Activated naive CD8-positive, alpha-beta T cell treated with anti-CD3 and anti-CD28 coated beads, Interleukin-2, amount 50 U/mL, for 24 hours (primary cell): Measurements from ENCODE around the gene KIF22.

Experiments used
- ATAC-seq: fragments of 150-1000 bp; cut with Tn5 transposase; one replicate; pipeline ENCODE4 v1.10.0; 2021
- DNase-seq: peaks from one replicate; pipeline ENCODE4 v3.0.0; 2021
- H3K27ac Mint-ChIP-seq: one replicate; pipeline ENCODE4 v1.8.0; 2021; ENCODE audit warnings: mild to moderate bottlenecking, mixed read lengths
- H3K27me3 Mint-ChIP-seq: one replicate; pipeline ENCODE4 v1.8.0; 2021; ENCODE audit warnings: mixed read lengths
- H3K36me3 Mint-ChIP-seq: one replicate; pipeline ENCODE4 v1.8.0; 2021; ENCODE audit warnings: low read depth, mixed read lengths
- H3K4me1 Mint-ChIP-seq: one replicate; pipeline ENCODE4 v1.8.0; 2021; ENCODE audit warnings: mixed read lengths
- H3K4me3 Mint-ChIP-seq: one replicate; pipeline ENCODE4 v1.8.0; 2021; ENCODE audit warnings: mild to moderate bottlenecking, moderate library complexity, mixed read lengths
- H3K9me3 Mint-ChIP-seq: one replicate; pipeline ENCODE4 v1.8.0; 2021; ENCODE audit warnings: mixed read lengths

KIF22 gene

GRCh38 chr16:29844575-29845331 is 54.2 kb downstream of the KIF22 start:
- no peak for ATAC-seq
- no peak overlapping the region for H3K27ac Mint-ChIP-seq

GRCh38 chr16:29845656-29846055 is 55.1 kb downstream of the KIF22 start:
- H3K27me3 Mint-ChIP-seq: no peaks in the 10 kb centered on the region
- peaks cover 4% of the 10 kb centered on the region for H3K36me3 Mint-ChIP-seq
- no peaks in the 10 kb centered on the region for H3K4me1 Mint-ChIP-seq
- no peaks in the 10 kb centered on the region for H3K9me3 Mint-ChIP-seq
- no peak overlapping the region for H3K4me3 Mint-ChIP-seq
- DNase-seq (no peak), ATAC-seq (no peak)
- no peak overlapping the region for H3K27ac Mint-ChIP-seq

More at GRCh38 chr16:29844575-29845331, 54.2 kb downstream of the KIF22 start:
- no peak for DNase-seq
- H3K9me3 Mint-ChIP-seq: no peaks in the 10 kb centered on the region
- no peaks in the 10 kb centered on the region for H3K4me1 Mint-ChIP-seq
- H3K36me3 Mint-ChIP-seq: peaks cover 2% of the 10 kb centered on the region
- no peak overlapping the region for H3K4me3 Mint-ChIP-seq
- no peaks in the 10 kb centered on the region for H3K27me3 Mint-ChIP-seq

- Mint-ChIP-seq H3K27ac (peak overlapping the region; percentile 18), H3K36me3 (peaks cover 4% of the 10 kb centered on the region), H3K27me3 (no peaks in the 10 kb centered on the region), H3K4me3 (no peak overlapping the region), H3K4me1 (no peaks in the 10 kb centered on the region), H3K9me3 (no peaks in the 10 kb centered on the region)
- ATAC-seq (peak; percentile 94), DNase-seq (peak; percentile 87)
Observed at GRCh38 chr16:29848420-29849297, 58.1 kb downstream of the KIF22 start.

- H3K36me3 Mint-ChIP-seq: peaks cover 4% of the 10 kb centered on the region
- no peak for DNase-seq
- H3K9me3 Mint-ChIP-seq: no peaks in the 10 kb centered on the region
- H3K27me3 Mint-ChIP-seq: no peaks in the 10 kb centered on the region
- no peak for ATAC-seq
- no peak overlapping the region for H3K4me3 Mint-ChIP-seq
- H3K4me1 Mint-ChIP-seq: no peaks in the 10 kb centered on the region
- H3K27ac Mint-ChIP-seq: no peak overlapping the region
Observed at GRCh38 chr16:29849505-29849904, 59.0 kb downstream of the KIF22 start.

GRCh38 chr16:29850998-29851397 is 60.4 kb downstream of the KIF22 start:
- no peaks in the 10 kb centered on the region for H3K4me1 Mint-ChIP-seq
- H3K9me3 Mint-ChIP-seq: no peaks in the 10 kb centered on the region
- no peaks in the 10 kb centered on the region for H3K27me3 Mint-ChIP-seq
- H3K4me3 Mint-ChIP-seq: no peak overlapping the region
- DNase-seq (no peak), ATAC-seq (no peak)
- H3K36me3 Mint-ChIP-seq: peaks cover 4% of the 10 kb centered on the region
- no peak overlapping the region for H3K27ac Mint-ChIP-seq

- no peaks in the 10 kb centered on the region for H3K27me3 Mint-ChIP-seq
- no peak overlapping the region for H3K4me3 Mint-ChIP-seq
- H3K9me3 Mint-ChIP-seq: no peaks in the 10 kb centered on the region
- DNase-seq (no peak), ATAC-seq (no peak)
- no peaks in the 10 kb centered on the region for H3K4me1 Mint-ChIP-seq
- H3K36me3 Mint-ChIP-seq: peaks cover 2% of the 10 kb centered on the region
- H3K27ac Mint-ChIP-seq: no peak overlapping the region
Observed at GRCh38 chr16:29852654-29853053, 62.1 kb downstream of the KIF22 start.

- H3K36me3 Mint-ChIP-seq: peaks cover 4% of the 10 kb centered on the region
- H3K4me1 Mint-ChIP-seq: peaks cover 3% of the 10 kb centered on the region
- ATAC-seq: no peak
- H3K27me3 Mint-ChIP-seq: no peaks in the 10 kb centered on the region
- no peak for DNase-seq
- no peak overlapping the region for H3K4me3 Mint-ChIP-seq
- no peaks in the 10 kb centered on the region for H3K9me3 Mint-ChIP-seq
- no peak overlapping the region for H3K27ac Mint-ChIP-seq
Observed at GRCh38 chr16:29854520-29855100, 64.1 kb downstream of the KIF22 start.
